ENCODE measurements around the gene USP31.
A peak's percentile ranks its signal among the peaks of the same experiment; 100 is the strongest.

Gene USP31

DNA sequence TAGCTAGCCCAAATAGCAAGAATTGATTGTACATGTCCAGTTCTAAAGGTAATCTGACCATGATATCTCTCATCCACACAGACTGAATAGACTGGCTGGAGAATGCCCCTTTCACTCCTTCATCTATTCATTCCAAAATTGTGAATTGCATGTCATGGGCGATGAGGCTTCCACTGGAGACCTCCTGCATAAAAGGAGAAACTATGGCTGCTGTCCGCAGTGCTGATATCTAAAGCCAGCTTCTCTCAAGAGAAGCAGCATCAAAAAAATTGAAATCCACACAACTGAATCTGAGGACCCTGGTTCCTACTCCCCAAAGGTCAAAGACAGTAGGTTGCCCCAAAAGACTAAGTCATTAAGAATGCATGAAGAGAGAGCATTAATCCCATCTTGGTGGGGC lies 25.4 kb upstream of the USP31 start:
- intact Hi-C loops (cut with micrococcal nuclease) = no loop called here
- Mint-ChIP-seq H3K36me3 (ENCODE audit: low read depth) (no peaks in the 10 kb centered on the region), H3K27ac (no peak overlapping the region), H3K4me1 (ENCODE audit: low read depth) (peaks cover 9% of the 10 kb centered on the region), H3K4me3 (no peak overlapping the region), H3K9me3 (no peaks in the 10 kb centered on the region), H3K27me3 (peaks cover 21% of the 10 kb centered on the region)

DNA sequence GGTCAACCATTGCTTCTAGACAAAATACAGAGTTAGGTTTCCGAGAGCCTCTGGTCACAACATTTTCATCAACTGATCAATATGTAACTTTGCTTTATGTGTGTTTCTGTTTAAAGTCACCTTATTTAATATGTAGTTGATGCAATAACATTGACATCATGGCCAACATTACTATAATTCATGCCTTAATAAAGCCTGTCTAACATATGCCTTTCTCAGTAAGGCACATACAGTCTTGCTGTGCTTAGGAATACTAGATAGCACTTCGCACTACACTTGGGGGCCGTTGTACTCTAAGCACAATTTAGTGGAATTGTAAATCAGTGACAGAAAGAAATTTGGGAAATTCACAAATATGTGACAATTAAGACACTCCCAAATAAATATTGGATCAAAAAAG lies 23.7 kb upstream of the USP31 start:
- Mint-ChIP-seq H3K27me3 (peaks cover 23% of the 10 kb centered on the region), H3K9me3 (no peaks in the 10 kb centered on the region), H3K27ac (no peak overlapping the region), H3K4me3 (no peak overlapping the region), H3K36me3 (ENCODE audit: low read depth) (no peaks in the 10 kb centered on the region), H3K4me1 (ENCODE audit: low read depth) (peaks cover 9% of the 10 kb centered on the region)
- intact Hi-C loops (cut with micrococcal nuclease) = no loop called here

DNA sequence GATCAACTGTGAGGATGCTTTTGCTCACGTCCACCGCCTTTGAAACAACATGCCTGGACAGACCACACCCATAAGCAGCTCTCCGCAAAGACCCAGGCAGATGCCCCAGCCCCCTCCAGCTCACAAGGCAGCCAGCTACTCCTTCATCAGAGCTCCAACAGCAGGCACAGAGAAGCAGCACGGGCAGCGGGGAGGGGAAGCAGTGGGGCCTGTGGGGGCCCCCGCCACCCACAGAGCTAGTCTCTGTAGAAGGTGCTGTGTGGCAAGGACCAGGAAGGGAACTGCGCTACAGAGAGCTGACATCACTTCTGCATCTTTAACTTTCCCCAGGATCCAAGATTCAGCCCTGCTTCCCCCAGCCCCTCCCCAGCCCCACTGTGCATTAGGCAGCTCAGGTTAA lies 23.3 kb upstream of the USP31 start:
- Mint-ChIP-seq H3K27ac (no peak overlapping the region), H3K27me3 (peaks cover 23% of the 10 kb centered on the region), H3K4me1 (ENCODE audit: low read depth) (peaks cover 9% of the 10 kb centered on the region)

DNA sequence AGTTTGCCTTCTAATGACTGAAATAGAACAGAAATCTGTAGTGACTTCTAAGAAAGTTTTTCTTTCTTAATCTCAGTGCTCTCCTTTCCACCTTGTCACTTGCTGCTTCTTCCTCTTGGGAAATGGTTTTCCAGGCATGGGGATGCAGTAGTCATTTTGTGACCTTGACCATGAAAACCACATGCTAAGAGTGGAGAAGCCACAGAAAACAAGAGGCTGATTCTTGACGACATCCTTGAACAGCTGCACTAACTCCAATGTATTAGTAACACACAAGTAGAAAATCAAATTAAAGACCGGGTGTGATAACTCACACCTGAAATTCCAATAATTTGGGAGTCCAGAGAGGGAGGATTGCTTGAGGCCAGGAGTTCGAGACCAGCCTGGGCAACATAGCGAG lies 15.5 kb upstream of the USP31 start:
- H3K27ac Mint-ChIP-seq = no peak overlapping the region
- peaks cover 47% of the 10 kb centered on the region for H3K27me3 Mint-ChIP-seq
- intact Hi-C loops (cut with micrococcal nuclease) = no loop called here

More for the DNA sequence above, 23.3 kb upstream of the USP31 start:
- Mint-ChIP-seq H3K9me3 (no peaks in the 10 kb centered on the region), H3K36me3 (ENCODE audit: low read depth) (no peaks in the 10 kb centered on the region), H3K4me3 (no peak overlapping the region)
- intact Hi-C loops (cut with micrococcal nuclease) = no loop called here

DNA sequence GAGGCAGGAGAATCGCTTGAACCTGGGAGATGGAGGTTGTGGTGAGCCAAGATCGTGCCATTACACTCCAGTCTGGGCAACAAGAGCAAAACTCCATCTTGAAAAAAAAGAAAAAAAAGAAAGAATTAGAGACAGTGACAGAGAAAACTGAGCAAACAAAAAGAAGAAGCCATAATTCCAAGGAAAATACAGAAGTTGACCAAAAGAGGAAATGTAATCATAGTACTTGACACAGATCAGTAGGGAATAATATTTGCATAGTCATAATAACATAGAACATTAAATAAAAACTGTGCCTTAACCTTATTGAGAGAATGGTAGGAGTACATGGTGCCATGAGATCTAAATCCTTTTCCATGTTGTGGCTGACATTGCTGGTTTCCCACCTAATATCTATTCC lies 14.7 kb upstream of the USP31 start:
- intact Hi-C loops (cut with micrococcal nuclease) = no loop called here

More for the DNA sequence above, 15.5 kb upstream of the USP31 start:
- Mint-ChIP-seq H3K9me3 (no peaks in the 10 kb centered on the region), H3K4me3 (no peak overlapping the region), H3K36me3 (ENCODE audit: low read depth) (no peaks in the 10 kb centered on the region), H3K4me1 (ENCODE audit: low read depth) (peaks cover 14% of the 10 kb centered on the region)

DNA sequence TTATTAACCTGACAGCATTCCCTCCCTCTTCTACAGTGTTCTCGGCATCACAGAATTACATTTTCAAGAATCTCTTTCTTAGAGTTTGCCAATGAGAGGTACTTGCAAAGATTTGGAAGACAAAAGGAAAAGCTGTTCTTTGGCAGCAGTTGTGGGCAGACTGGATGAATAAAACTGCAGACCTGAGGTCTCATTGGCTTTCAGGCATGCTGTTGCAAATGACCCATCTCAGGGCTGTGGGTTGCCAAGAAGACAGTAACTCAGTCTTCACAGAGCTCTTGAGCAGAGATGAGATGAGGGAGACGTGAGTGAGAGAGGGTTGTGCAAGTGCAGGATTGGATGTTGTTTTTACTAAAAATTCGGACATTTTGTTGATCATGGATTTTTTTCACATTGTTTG lies 11.3 kb upstream of the USP31 start:
- intact Hi-C loops (cut with micrococcal nuclease) = no loop called here
- Mint-ChIP-seq H3K27me3 (peaks cover 37% of the 10 kb centered on the region), H3K4me3 (no peak overlapping the region), H3K4me1 (ENCODE audit: low read depth) (peaks cover 25% of the 10 kb centered on the region), H3K36me3 (ENCODE audit: low read depth) (no peaks in the 10 kb centered on the region), H3K9me3 (no peaks in the 10 kb centered on the region), H3K27ac (no peak overlapping the region)

More for the DNA sequence above, 14.7 kb upstream of the USP31 start:
- Mint-ChIP-seq H3K4me3 (no peak overlapping the region), H3K27me3 (peaks cover 43% of the 10 kb centered on the region), H3K27ac (peak overlapping the region; percentile 81), H3K4me1 (ENCODE audit: low read depth) (peaks cover 14% of the 10 kb centered on the region), H3K9me3 (no peaks in the 10 kb centered on the region), H3K36me3 (ENCODE audit: low read depth) (no peaks in the 10 kb centered on the region)

DNA sequence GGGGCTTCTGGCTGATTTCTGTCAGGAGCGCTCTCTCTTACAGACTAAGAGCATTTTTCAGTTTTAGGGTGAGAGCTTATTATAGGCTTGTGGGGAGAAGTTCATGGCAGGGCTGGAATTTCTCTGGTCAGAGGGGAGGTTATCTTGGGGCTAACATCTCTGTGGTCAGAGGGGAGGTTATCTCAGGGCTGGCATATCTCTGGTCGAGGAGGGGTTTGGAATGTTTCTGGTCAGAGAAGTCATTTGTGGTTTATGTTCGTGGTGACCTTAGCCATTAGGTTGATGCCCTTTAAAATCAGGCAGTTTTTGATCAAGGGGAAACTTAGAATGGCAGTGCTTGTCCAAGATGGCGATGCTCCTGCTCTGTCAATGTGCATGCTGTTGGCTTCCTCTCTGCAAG lies 10.8 kb upstream of the USP31 start:
- Mint-ChIP-seq H3K36me3 (ENCODE audit: low read depth) (no peaks in the 10 kb centered on the region), H3K4me3 (no peak overlapping the region), H3K27ac (no peak overlapping the region), H3K9me3 (no peaks in the 10 kb centered on the region), H3K27me3 (peaks cover 38% of the 10 kb centered on the region), H3K4me1 (ENCODE audit: low read depth) (peaks cover 25% of the 10 kb centered on the region)
- intact Hi-C loops (cut with micrococcal nuclease) = no loop called here

DNA sequence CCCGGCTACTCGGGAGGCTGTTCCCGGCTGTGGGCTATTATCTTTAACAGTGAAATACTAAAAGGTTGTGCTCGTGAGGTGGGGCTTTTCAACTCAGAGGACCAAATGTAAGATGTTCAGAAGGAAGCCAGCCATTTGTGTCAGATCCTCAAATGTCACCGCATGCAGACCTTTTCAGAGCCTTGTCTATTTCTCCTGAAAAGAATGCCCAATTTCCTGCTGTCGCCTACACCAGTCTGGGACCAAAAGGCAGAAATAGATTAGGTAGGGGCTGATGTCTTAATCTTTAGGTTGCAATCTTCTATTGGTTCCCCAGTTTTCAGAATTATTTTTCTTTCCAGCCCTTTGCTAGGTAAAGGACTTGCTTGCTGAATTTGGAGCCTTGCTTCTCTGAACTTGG lies 8.9 kb upstream of the USP31 start:
- H3K4me1 Mint-ChIP-seq (ENCODE audit: low read depth) = peaks cover 12% of the 10 kb centered on the region
- no peak overlapping the region for H3K27ac Mint-ChIP-seq
- no peaks in the 10 kb centered on the region for H3K36me3 Mint-ChIP-seq (ENCODE audit: low read depth)
- H3K4me3 Mint-ChIP-seq = no peak overlapping the region
- H3K27me3 Mint-ChIP-seq = peaks cover 40% of the 10 kb centered on the region
- intact Hi-C loops (cut with micrococcal nuclease) = no loop called here
- H3K9me3 Mint-ChIP-seq = no peaks in the 10 kb centered on the region

DNA sequence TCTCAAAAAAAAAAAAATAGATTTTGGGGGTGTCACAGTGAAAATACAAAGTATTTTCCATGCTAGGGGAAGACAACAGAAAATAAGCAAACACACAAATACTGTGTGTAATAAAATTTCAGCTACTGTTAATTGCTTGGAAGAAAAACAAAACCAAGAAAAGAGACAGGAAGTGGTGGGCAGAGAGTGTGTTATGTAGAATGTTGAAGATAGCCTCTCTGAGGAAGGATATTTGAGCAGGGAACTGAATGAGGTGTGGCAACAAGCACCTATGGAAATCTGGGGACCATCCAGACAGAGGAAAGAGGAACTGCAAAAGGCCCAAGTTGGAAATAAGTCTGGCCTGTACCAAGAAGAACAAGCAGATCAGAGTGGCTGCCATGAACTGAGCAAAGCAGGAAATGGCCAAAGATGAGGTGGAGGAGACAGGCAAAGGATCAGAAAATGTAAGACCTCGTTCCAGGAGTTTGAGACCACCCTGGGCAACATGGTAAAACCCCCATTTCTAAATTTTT lies 7.8 kb upstream of the USP31 start:
- Mint-ChIP-seq H3K9me3 (no peaks in the 10 kb centered on the region), H3K36me3 (ENCODE audit: low read depth) (no peaks in the 10 kb centered on the region), H3K27me3 (peaks cover 42% of the 10 kb centered on the region), H3K4me1 (ENCODE audit: low read depth) (peaks cover 11% of the 10 kb centered on the region), H3K4me3 (no peak overlapping the region), H3K27ac (peak overlapping the region; percentile 5)
- intact Hi-C loops (cut with micrococcal nuclease) = no loop called here

DNA sequence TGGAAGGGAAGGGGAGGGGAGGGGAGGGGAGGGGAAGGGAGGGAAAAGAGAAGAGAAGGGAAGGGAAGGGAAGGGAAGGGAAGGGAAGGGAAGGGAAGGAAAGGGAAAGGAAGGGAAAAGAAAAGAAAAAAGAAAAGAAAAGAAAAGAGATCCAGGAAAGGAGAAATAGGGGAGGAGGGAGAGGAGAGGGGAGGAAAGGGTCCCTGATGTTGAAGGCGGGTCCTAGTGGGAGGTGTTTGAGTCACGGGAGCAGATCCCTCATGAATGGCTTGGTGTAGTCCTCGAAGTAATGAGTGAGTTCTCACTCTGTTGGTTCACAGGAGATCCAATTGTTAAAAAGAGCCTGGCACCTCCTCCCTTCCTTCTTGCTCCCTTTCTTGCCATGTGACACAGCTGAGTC lies 6.9 kb upstream of the USP31 start:
- Mint-ChIP-seq H3K27me3 (peaks cover 41% of the 10 kb centered on the region), H3K9me3 (no peaks in the 10 kb centered on the region), H3K36me3 (ENCODE audit: low read depth) (no peaks in the 10 kb centered on the region), H3K27ac (peak overlapping the region; percentile 29), H3K4me3 (no peak overlapping the region), H3K4me1 (ENCODE audit: low read depth) (peaks cover 11% of the 10 kb centered on the region)
- intact Hi-C loops (cut with micrococcal nuclease) = no loop called here

DNA sequence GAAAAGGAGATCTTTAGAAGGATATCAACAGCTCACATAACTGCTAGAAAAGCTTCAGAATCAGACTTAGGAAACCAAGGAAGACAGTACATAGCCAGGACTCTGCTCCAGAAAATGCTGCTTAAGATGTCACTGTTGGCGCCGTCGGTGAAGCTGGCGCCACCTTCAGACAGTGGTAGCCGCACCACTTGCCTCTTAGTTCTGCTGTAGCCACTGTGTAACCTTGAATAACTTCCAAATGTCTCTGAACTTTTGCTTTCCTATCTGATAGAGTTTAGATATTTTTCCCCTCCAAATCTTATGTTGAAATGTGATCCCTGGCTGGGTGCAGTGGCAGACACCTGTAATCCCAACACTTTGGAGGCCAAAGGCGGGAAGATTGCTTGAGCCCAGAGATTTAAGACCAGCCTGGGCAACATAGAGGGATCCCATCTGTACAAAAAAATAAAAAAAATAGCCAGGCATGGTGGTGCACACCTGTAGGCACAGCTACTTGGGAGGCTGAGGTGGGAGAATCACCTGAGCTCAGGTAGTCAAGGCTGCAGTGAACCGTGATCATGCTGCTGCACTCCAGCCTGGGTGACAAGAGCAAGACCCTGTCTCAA lies 6.3 kb upstream of the USP31 start:
- H3K4me3 Mint-ChIP-seq = no peak overlapping the region
- H3K27ac Mint-ChIP-seq = peak overlapping the region; percentile 29
- intact Hi-C loops (cut with micrococcal nuclease) = no loop called here
- peaks cover 43% of the 10 kb centered on the region for H3K27me3 Mint-ChIP-seq
- H3K9me3 Mint-ChIP-seq = no peaks in the 10 kb centered on the region
- no peaks in the 10 kb centered on the region for H3K36me3 Mint-ChIP-seq (ENCODE audit: low read depth)
- H3K4me1 Mint-ChIP-seq (ENCODE audit: low read depth) = peaks cover 11% of the 10 kb centered on the region

DNA sequence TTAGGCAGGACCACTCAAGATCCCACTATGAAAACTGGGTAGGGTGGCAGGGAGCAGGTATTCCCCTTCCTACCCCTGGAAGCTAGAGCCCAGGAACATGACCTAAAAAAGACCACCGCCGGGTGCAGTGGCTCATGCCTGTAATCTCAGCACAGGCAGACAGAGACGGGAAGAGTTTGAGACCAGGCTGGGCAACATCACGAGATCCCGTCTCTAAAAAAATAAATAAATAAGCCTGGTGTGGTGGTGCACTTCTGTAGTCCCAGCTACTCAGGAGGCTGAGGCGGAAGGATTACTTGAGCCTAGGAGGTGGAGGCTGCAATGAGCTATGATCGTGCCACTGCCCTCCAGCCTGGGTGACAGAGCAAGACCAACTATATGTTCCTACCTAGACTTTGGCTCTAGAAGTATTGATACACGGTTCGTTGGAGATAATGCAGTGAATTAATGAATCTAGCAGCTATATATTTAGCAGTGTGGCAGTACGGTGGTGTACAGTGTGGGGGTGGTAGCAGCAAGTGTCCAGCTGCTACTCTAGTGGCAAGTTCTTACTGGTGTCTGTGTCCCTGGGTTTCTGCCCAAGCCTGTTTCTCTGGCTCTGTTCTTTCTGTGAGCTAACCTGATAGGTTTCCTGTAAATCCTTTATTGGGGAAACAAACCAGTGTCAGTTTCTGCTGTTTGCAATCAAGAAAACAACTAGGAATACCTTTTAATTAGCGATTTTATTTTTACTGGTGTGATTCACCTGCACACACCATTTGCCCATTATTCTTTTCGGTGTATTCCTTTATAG lies 3.3 kb upstream of the USP31 start:
- intact Hi-C loops (cut with micrococcal nuclease) = no loop called here
- no peaks in the 10 kb centered on the region for H3K9me3 Mint-ChIP-seq

DNA sequence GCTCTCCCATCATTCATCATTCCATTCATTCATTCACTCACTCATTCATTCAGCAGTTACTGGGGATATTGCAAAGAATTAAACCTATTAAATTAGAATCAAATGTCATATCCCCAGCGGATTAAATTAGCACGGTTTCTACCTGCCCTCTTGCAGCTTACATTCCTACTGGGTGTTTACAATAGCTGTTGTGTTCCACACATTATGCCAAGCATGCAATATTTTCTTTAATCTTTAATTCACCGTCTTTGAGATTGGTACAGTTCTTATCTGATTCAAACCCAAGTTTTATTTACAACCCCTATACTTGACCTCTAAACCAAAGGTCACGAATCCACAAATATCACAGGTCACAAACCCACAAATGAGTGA lies 727 bp upstream of the USP31 start:
- Mint-ChIP-seq H3K9me3 (no peaks in the 10 kb centered on the region), H3K27me3 (peaks cover 28% of the 10 kb centered on the region), H3K4me1 (ENCODE audit: low read depth) (peaks cover 29% of the 10 kb centered on the region), H3K4me3 (peak overlapping the region; percentile 75), H3K36me3 (ENCODE audit: low read depth) (peaks cover 7% of the 10 kb centered on the region), H3K27ac (peak overlapping the region; percentile 32)
- intact Hi-C loops (cut with micrococcal nuclease) = no loop called here

More for the DNA sequence above, 3.3 kb upstream of the USP31 start:
- H3K4me3 Mint-ChIP-seq = no peak overlapping the region
- peaks cover 24% of the 10 kb centered on the region for H3K4me1 Mint-ChIP-seq (ENCODE audit: low read depth)
- no peak overlapping the region for H3K27ac Mint-ChIP-seq
- H3K36me3 Mint-ChIP-seq (ENCODE audit: low read depth) = peaks cover 7% of the 10 kb centered on the region
- peaks cover 42% of the 10 kb centered on the region for H3K27me3 Mint-ChIP-seq

DNA sequence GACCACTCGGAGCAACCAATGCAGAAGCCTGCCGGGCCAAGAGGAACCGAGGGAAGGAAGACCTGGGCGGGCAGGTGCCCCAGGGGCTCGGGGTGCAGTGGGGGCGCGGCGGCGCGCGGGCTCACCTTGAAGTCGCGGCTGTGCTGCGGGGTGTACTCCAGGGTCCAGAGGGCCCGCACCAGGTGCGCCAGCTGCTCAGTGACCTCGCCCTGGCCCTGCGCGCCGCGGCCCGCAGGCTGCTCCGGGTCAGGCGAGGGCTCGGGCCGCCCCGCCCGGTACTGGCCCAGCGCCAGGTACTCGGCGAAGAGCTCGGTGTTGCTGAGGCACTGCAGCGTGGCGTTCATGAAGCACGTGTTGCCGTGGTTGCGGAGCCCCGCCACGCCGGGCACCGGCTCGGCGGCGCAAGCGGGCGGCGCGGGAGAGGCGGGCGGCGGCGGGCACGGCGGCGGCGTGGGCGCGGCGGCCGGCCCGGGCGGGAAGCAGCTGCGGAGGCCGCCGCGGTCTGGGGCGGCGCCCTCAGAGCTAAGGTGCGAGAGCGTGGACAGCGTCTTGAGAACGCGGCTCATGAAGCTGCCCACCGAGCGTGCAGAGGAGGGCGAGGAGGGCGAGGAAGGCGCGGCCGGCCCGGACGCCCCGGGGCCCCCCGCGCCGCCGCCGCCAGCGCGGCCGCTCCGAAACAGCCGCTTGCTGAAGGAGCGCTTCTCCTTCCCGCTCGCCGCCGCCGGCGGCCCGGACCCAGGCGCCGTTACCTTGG lies 562 bp downstream of the USP31 start:
- Mint-ChIP-seq H3K27me3 (peaks cover 23% of the 10 kb centered on the region), H3K36me3 (ENCODE audit: low read depth) (peaks cover 7% of the 10 kb centered on the region), H3K27ac (peak overlapping the region; percentile 80), H3K4me1 (ENCODE audit: low read depth) (peaks cover 32% of the 10 kb centered on the region), H3K4me3 (peak overlapping the region; percentile 92), H3K9me3 (no peaks in the 10 kb centered on the region)
- intact Hi-C loops (cut with micrococcal nuclease) = no loop called here

Data from dendritic cell treated with granulocyte-macrophage colony-stimulating factor and Interleukin-4, amounts not matched to agents 40 ng/mL and 50 ng/mL, for 4 days (primary cell).